Mucosa of rectum (tissue), 2 donors: ENCODE results near the gene FOXR2.

Experiments used
- H3K27ac ChIP-seq, 2 donors: one replicate each; pipeline ENCODE4 v1.7.0; 2013; ENCODE audit warnings: inconsistent platforms in 2 of 2, low read depth in 2 of 2, low read length in 2 of 2
- H3K27me3 ChIP-seq, 2 donors: one replicate each; pipeline ENCODE4 v1.7.0; 2013; ENCODE audit warnings: low read length in 2 of 2; ENCODE audit not compliant: control insufficient read depth in 2 of 2, insufficient read depth in 2 of 2
- H3K36me3 ChIP-seq, 2 donors: one replicate each; pipeline ENCODE4 v1.7.0; 2013; ENCODE audit warnings: low read length in 2 of 2; ENCODE audit not compliant: control insufficient read depth in 2 of 2, insufficient read depth in 2 of 2
- H3K4me1 ChIP-seq, 2 donors: one replicate each; pipeline ENCODE4 v1.7.0; 2013; ENCODE audit warnings: low read length in 2 of 2, mild to moderate bottlenecking in 1 of 2; ENCODE audit not compliant: control insufficient read depth in 2 of 2, insufficient read depth in 2 of 2
- H3K4me3 ChIP-seq, 2 donors: one replicate each; pipeline ENCODE4 v1.7.0; 2013; ENCODE audit warnings: low read length in 2 of 2
- H3K9ac ChIP-seq, 2 donors: one replicate each; pipeline ENCODE4 v1.7.0; 2013; ENCODE audit warnings: low read length in 2 of 2, low read depth in 1 of 2, mild to moderate bottlenecking in 1 of 2
- H3K9me3 ChIP-seq, 2 donors: one replicate each; pipeline ENCODE4 v1.7.0; 2013; ENCODE audit warnings: low read length in 2 of 2; ENCODE audit not compliant: control insufficient read depth in 2 of 2
- donor health status: healthy.
- donor health status: Normal muscosa, but diverticular disease.

The FOXR2 gene, protein sequence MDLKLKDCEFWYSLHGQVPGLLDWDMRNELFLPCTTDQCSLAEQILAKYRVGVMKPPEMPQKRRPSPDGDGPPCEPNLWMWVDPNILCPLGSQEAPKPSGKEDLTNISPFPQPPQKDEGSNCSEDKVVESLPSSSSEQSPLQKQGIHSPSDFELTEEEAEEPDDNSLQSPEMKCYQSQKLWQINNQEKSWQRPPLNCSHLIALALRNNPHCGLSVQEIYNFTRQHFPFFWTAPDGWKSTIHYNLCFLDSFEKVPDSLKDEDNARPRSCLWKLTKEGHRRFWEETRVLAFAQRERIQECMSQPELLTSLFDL

GRCh38 chrX:55623100-55623499, at the start of gene FOXR2:
TSS of gene FOXR2 (plus strand) at chrX:55623400. CDS start at chrX:55623712, 312 bp downstream.
- Histone ChIP-seq H3K4me1 (no peaks in the 10 kb centered on the region), H3K36me3 (no peaks in the 10 kb centered on the region), H3K9ac (no peak within 1 kb of the TSS), H3K4me3 (no peak within 1 kb of the TSS), H3K27ac (no peak within 1 kb of the TSS), H3K9me3 (no peaks in the 10 kb centered on the region), H3K27me3 (no peaks in the 10 kb centered on the region)

DNA sequence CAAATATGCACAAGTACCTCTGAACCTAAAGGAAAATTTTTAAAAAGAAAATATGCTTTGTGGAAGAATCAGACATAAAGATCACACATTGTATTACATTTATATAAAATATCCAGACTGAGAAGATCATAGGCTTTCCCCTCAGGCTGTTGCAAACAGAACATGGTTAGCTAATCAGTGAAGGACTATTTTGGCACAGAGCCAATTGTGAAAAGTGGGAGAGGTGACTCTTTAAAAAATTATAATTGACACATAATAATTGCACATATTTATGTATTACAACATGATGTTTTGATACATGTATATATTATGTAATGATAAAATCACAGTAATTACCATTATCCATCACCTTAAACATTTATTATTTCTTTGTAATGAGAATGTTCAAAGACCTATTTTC, 44.1 kb upstream of the FOXR2 start:
- Histone ChIP-seq H3K36me3 (no peaks in the 10 kb centered on the region), H3K9ac (no peak overlapping the region), H3K27me3 (no peaks in the 10 kb centered on the region), H3K4me1 (no peaks in the 10 kb centered on the region), H3K9me3 (peaks cover 3 to 5% of the 10 kb centered on the region in 2 donors), H3K27ac (no peak overlapping the region), H3K4me3 (no peak overlapping the region)

DNA sequence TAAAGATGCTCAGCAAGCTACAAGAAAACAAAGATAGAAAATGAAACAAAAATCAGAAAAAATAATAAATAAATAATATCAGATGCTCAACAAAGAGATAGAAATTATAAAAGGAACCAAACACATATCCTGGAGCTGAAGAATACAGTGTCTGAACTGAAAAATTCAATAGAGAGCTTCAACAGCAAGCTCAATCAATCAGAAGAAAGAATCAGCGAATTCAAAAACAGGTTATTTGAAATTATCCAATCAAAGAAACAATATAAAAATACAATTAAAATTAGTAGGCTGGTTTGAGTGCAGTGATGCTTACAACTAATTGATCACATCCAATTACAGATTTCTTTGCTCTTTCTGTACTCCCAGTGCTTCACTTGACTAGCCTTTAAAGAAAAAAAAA, 40.8 kb upstream of the FOXR2 start:
- no peaks in the 10 kb centered on the region for H3K4me1 ChIP-seq
- H3K9ac ChIP-seq, result no peak overlapping the region
- no peak overlapping the region for H3K27ac ChIP-seq
- peaks cover 3 to 5% of the 10 kb centered on the region in 2 donors for H3K9me3 ChIP-seq
- H3K27me3 ChIP-seq, result no peaks in the 10 kb centered on the region
- no peak overlapping the region for H3K4me3 ChIP-seq
- no peaks in the 10 kb centered on the region for H3K36me3 ChIP-seq

DNA sequence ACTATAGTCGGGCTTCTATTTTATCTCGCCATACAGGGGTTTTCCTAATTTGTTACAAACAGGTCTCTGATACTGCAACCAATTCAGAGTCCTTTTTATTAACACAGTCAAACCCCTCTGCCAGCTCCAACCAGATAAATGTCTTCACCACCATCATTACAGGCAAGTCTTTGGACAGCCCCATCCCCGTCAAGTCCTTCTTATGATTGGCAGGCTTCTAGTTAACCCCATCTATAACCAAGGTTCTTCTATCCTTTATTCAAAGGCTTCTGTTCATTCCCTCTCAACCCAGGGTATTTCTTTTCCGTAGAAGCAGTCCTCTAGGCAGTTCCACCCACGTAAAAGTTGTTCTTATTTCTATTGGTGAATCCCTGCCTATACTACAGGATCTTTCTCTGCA, 29.9 kb upstream of the FOXR2 start:
- Histone ChIP-seq H3K4me3 (no peak overlapping the region), H3K9ac (no peak overlapping the region), H3K27ac (no peak overlapping the region), H3K27me3 (no peaks in the 10 kb centered on the region), H3K4me1 (no peaks in the 10 kb centered on the region), H3K36me3 (no peaks in the 10 kb centered on the region), H3K9me3 (no peaks in the 10 kb centered on the region)

- no peak overlapping the region for H3K4me3 ChIP-seq
- H3K36me3 ChIP-seq, result no peaks in the 10 kb centered on the region
- no peak overlapping the region for H3K27ac ChIP-seq
- H3K9ac ChIP-seq, result no peak overlapping the region
- H3K27me3 ChIP-seq, result no peaks in the 10 kb centered on the region
- H3K4me1 ChIP-seq, result no peaks in the 10 kb centered on the region
- no peaks in the 10 kb centered on the region for H3K9me3 ChIP-seq
Measured at GRCh38 chrX:55593756-55594257, 29.4 kb upstream of the FOXR2 start.

GRCh38 chrX:55598333-55598732, 24.9 kb upstream of the FOXR2 start:
- no peak overlapping the region for H3K9ac ChIP-seq
- H3K4me3 ChIP-seq, result no peak overlapping the region
- H3K9me3 ChIP-seq, result no peaks in the 10 kb centered on the region
- no peaks in the 10 kb centered on the region for H3K4me1 ChIP-seq
- H3K27ac ChIP-seq, result no peak overlapping the region
- H3K36me3 ChIP-seq, result no peaks in the 10 kb centered on the region
- H3K27me3 ChIP-seq, result no peaks in the 10 kb centered on the region

DNA sequence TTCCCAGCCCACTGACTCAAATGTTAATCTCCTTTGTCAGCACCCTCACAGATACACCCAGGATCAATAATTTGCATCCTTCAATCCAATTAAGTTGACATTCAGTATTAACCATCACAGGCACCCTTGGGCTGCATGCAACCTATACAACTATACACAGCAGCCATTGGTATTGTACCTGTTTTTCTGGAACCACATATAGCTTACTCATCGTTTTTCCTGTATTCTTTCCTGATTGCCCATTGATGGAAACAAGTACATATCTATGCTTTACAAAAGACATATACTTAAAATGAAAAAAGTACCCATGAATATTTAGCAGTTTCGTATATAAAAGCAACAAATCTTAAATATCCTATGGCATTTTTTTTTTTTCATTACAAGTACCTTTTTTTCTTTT, 3.7 kb upstream of the FOXR2 start:
- no peaks in the 10 kb centered on the region for H3K4me1 ChIP-seq

DNA sequence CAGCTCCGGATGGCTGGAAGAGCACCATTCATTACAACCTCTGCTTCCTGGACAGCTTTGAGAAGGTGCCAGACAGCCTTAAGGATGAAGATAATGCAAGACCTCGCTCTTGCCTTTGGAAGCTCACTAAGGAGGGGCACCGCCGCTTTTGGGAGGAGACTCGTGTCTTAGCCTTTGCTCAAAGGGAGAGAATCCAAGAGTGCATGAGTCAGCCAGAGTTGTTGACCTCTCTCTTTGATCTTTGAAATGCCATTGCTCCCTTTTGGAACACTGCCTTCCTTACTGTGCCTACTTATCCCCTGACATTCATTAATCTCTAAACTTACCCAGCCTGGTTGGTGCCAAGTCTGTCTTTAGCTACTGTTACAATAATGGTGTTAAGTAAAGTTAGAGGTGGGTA, 1.2 kb downstream of the FOXR2 start:
- no peaks in the 10 kb centered on the region for H3K36me3 ChIP-seq
- no peak overlapping the region for H3K4me3 ChIP-seq

More for the DNA sequence above, 3.7 kb upstream of the FOXR2 start:
- Histone ChIP-seq H3K9me3 (no peaks in the 10 kb centered on the region), H3K27ac (no peak overlapping the region), H3K36me3 (no peaks in the 10 kb centered on the region), H3K27me3 (no peaks in the 10 kb centered on the region), H3K9ac (no peak overlapping the region), H3K4me3 (no peak overlapping the region)

GRCh38 chrX:55636109-55636508, 12.9 kb downstream of the FOXR2 start:
- Histone ChIP-seq H3K4me1 (no peaks in the 10 kb centered on the region), H3K27ac (no peak overlapping the region), H3K27me3 (no peaks in the 10 kb centered on the region), H3K36me3 (no peaks in the 10 kb centered on the region), H3K9me3 (no peaks in the 10 kb centered on the region), H3K9ac (no peak overlapping the region), H3K4me3 (no peak overlapping the region)

More for the DNA sequence above, 1.2 kb downstream of the FOXR2 start:
- no peak overlapping the region for H3K27ac ChIP-seq
- H3K27me3 ChIP-seq, result no peaks in the 10 kb centered on the region
- H3K9me3 ChIP-seq, result no peaks in the 10 kb centered on the region
- no peak overlapping the region for H3K9ac ChIP-seq
- no peaks in the 10 kb centered on the region for H3K4me1 ChIP-seq

DNA sequence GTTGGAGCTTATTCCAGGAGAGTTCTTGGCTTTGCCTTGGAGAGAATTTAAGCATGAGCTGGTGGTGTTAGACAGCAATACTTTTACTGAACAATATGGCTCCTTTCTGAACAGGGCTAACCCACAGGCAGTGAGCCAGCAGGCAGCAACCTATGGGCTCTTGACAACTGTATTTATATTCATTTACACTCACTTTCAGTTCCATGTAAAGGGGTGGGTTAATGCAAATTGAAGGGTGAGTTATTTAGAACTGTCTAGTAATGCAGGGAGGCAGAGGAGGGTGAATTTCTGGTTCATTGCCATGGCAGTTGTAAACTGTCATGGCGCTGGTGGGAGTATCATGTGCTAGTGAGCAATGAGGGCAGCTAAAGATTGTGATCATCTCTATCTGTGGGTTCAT, 15.7 kb downstream of the FOXR2 start:
- no peak overlapping the region for H3K9ac ChIP-seq
- H3K27ac ChIP-seq, result no peak overlapping the region
- no peaks in the 10 kb centered on the region for H3K9me3 ChIP-seq
- H3K36me3 ChIP-seq, result no peaks in the 10 kb centered on the region
- no peaks in the 10 kb centered on the region for H3K27me3 ChIP-seq
- no peak overlapping the region for H3K4me3 ChIP-seq
- no peaks in the 10 kb centered on the region for H3K4me1 ChIP-seq
